GM12892 (cell line): Measurements from ENCODE around the gene TRIM60.

Experiments
- POLR2A ChIP-seq: IDR thresholded peaks from 2 replicates; pipeline ENCODE4 v1.6.1; 2011; ENCODE audit warnings: low read depth, low read length, control low read depth
- POLR2AphosphoS5 ChIP-seq: IDR thresholded peaks from 2 replicates; pipeline ENCODE4 v1.6.1; 2011; ENCODE audit warnings: low read depth, low read length, control low read depth
- TAF1 ChIP-seq: IDR thresholded peaks from 2 replicates; pipeline ENCODE4 v1.6.1; 2011; ENCODE audit warnings: low read depth, mild to moderate bottlenecking, control low read depth, low read length, borderline replicate concordance

- TF ChIP-seq POLR2A: no peak
- TF ChIP-seq POLR2AphosphoS5: no peak
- TF ChIP-seq TAF1: no peak
These were observed 3.9 kb upstream of the TRIM60 start for GRCh38 chr4:165027762-165028402.
